Jurkat, Clone E6-1 (cell line): Measurements from ENCODE around the gene OR5AN1.

ENCODE experiments used
- DNase-seq: peaks from one replicate; pipeline ENCODE4 v3.0.0-alpha.2; 2011; ENCODE audit warnings: low read depth, low spot score
- H3K4me3 ChIP-seq: 2 replicates; pipeline ENCODE4 v1.5.1; 2011; ENCODE audit warnings: mild to moderate bottlenecking, low read length, control low read depth, moderate library complexity

Gene OR5AN1

GRCh38 chr11:59416613-59417012, 57.9 kb downstream of the OR5AN1 start:
- no peak for DNase-seq
- H3K4me3 ChIP-seq = no peak overlapping the region

- no peak overlapping the region for H3K4me3 ChIP-seq
- DNase-seq = peak; percentile 22
Measured at GRCh38 chr11:59417023-59417422, 58.3 kb downstream of the OR5AN1 start.

- DNase-seq = no peak
- H3K4me3 ChIP-seq = no peak overlapping the region
Measured at GRCh38 chr11:59418156-59418555, 59.5 kb downstream of the OR5AN1 start.
